H1 (cell line): ENCODE measurements around the gene HDLBP. TPM values are rescaled to one million over a fixed set of nuclear protein-coding genes. Genes with fewer than 3 reads are reported as not detected.

Source experiments
- CHD2 ChIP-seq: IDR thresholded peaks from 2 replicates; pipeline ENCODE4 v1.6.1; 2012; ENCODE audit warnings: low read length, improper control_type of control experiment
- HDAC6 ChIP-seq: IDR thresholded peaks from one replicate; pipeline ENCODE4 v1.7.1; 2012; ENCODE audit warnings: low read depth, mild to moderate bottlenecking, inconsistent platforms, low read length, moderate library complexity
- SRF ChIP-seq: IDR thresholded peaks from 2 replicates; pipeline ENCODE4 v1.6.1; 2011; ENCODE audit warnings: mild to moderate bottlenecking, low read depth, low read length, moderate library complexity
- polyA plus RNA-seq, 7 experiments: library from polyadenylated mRNA; depleted of rRNA in 3 of 7; stranded (reverse) in 5 of 7; unstranded in 2 of 7; fragments of >200 nt in 5 of 7; fragments of 200-250 nt in 2 of 7; gene quantifications; 1 replicate in 5 of 7; 2 replicates in 1 of 7; 4 replicates in 1 of 7; pipeline versions ENCODE4 v1.2.1 to v1.2.3, GENCODE V29; 2011 to 2013; ENCODE audit warnings: missing spikeins in 2 of 7, mixed read lengths in 2 of 7
- total RNA-seq: library from RNA; stranded (reverse); fragmentation: NEBNext Ultra II Directional; extraction: Animal tissue kit (Norgen Biotek cat#: 25700); gene quantifications from 2 replicates; pipeline ENCODE4 v1.2.1, GENCODE V29; 2021

The HDLBP gene
- total and polyA plus RNA-seq, 2 of the 8 experiments (the other 6 are each of a cell fraction or from before 2014, with no cell fraction given) = 185 to 360 TPM

DNA sequence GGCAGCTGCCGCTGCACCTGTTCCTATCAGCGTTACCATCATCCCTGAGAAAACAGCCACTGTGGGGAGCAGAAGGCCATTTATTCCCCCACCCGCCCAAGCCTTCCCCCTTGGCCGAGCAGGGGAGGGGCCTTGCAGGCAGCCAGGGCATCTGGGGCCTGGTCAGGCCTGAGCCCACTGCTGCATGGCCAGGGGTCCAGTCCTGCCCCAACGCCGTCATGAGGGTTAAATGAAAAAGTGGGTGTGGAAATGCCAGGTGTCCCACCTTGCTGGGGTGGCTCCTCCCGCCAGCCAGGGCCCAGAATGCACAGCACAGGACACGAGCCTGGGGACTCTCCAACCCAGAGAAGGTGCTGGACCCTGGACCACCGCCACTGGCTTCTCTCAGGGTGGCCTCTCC lies 112.8 kb downstream of the HDLBP start (continued):
- no peak for TF ChIP-seq HDAC6
- no peak for TF ChIP-seq SRF
- TF ChIP-seq CHD2 = no peak
- TF ChIP-seq, all 59 proteins: peak for 0
